ENCODE data around the gene ARMC7.
A peak's percentile ranks its signal among the peaks of the same experiment; 100 is the strongest.
"Not testable (repeated sequence)": the region's sequence is repeated elsewhere in the genome, so short reads cannot be mapped to it uniquely, and the experiment has no call there.

Gene ARMC7

DNA sequence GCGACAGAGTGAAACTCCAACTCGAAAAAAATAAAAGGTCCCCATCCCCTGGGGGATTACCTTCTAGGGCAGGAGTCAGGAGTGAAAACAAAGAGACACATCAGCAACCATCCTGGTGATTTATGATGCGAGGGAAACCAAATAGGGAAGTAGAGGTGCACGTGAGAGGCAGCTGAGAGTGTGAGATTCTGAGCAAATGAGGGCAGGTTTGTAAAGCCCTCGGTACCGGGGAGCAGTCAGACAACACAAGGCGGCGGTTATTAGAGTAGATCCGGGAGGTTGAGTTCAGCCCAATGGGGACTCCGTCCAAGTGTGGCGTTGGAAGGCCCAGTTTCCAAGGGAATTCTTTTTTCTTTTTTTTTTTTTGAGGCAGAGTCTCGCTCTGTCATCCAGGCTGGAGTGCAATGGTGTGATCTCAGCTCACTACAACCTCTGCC lies 7.4 kb upstream of the ARMC7 start:
- DNase-seq = no peak

DNA sequence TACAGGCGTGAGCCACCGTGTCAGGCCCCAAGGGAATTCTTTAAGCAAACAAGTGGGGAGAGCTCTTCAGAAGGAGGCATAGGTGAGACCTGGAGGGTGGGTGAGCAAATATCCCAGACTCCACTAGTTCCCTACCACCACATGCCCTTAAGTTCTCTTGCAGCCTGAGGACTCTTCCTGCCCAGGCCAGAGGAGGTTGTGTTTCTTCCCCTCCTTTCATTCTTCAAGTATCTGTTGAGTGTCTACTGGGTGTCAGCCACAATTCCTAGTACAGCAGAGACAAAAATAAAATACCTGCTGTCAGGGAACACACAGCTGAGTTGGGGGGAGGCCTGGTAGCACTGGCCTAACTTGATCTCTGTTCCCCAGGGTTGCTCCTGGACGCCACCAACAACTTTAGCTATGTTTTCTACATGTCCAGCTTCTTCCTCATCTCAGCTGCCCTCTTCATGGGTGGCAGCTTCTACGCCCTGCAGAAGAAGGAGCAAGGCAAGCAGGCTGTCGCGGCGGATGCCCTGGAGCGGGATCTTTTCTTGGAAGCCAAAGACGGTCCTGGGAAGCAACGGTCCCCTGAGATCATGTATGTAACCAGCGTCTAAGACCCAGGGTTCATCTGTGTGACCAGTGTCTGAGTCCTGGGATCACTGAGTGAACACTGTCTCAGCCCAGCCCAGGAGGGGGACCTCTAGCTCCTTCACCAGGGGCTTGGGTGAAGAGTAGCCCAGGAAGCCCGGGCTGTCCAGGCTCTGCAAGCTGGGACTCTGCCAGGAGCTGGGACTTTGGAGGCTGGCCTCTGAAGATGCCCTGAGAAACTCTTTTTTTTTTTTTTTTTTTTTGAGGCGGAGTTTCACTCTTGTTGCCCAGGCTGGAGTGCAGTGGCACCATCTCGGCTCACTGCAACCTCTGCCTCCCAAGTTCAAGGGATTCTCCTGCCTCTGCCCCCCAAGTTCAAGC lies 5.9 kb upstream of the ARMC7 start:
- DNase-seq = no peak

DNA sequence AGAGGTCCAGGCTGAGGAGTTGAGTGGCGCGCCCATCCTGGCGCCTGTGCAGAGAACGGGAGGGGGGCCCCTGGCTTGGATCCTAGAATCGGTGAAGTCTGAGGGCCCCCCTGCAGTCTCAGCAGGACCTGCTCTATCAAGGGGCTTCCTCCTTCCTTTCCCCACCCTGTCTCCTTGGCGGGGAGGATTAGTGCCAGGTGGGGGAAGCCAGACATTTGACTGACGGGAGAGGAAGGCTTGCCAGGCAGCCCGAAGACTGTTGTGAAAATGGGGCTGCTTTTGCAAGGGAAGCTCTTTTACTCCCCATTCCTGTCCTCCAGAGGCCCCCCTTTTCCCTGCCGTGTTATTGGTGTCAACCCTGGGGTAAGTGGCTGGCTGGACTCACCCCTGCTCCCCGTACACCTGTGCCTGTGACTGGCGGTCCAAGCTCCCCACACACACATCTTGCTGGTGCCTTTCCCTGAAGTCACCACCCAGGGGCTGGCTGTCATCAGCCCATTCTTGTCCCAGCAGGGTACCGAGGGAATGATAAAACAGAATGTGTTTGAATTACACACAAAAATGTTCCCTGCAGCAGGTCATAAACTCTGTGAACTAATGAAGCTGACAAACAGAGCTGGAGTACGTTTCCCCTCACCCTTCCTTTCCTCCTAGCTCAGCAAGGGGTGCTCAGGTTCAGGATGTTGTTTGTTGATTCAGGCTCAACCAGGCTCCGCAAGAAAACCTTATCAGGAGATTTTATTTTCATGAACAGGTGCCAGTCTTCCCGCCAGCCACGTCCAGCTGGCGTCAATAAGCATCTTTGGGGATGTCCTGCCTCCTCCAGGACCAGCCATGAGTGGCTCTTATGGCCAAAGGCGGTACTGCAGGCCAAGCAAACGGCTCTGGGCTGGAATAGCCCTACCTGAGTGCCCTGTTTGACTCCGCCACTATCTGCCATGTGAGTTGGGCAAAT lies 4.4 kb upstream of the ARMC7 start:
- peak in 1 of 5 experiments; percentile 32 for DNase-seq

DNA sequence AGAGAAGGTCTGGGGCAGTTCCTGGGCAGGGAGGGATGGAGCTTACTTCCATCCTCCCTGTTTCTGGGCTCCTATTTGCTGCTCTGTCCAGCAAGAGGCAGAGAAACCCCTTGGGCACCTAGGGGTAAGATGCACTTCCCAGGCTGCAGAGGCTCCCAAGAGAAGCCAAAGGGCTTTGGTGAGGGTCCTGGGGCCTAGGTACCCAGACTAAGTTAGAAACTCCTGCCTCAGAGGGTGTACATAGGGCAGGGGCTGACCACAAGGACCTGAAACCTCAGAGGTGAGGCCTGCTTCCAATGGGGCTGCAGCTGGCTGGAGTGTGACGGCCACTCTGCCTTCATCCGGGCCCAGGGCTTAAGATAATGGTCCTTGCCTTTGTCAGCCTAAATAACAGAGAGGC lies 1.6 kb upstream of the ARMC7 start:
- DNase-seq = no peak

DNA sequence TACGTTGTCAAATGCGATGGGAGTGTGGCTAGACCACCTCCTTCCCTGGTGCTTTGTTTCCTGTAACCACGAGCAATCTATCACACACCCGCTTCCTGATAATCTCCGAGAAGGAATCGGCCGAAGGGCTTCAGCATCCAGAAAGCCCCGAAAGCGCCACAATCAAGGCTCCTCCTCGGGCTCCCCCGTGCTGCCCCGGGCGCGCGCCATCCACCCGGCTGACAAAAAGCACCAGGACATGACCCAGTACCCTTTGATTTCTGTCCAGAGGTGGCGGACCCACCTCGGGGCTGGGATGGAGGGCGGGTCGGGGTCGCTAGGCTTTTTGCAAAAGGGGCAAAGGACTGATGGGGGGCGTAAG lies 743 bp upstream of the ARMC7 start:
- DNase-seq = no peak

DNA sequence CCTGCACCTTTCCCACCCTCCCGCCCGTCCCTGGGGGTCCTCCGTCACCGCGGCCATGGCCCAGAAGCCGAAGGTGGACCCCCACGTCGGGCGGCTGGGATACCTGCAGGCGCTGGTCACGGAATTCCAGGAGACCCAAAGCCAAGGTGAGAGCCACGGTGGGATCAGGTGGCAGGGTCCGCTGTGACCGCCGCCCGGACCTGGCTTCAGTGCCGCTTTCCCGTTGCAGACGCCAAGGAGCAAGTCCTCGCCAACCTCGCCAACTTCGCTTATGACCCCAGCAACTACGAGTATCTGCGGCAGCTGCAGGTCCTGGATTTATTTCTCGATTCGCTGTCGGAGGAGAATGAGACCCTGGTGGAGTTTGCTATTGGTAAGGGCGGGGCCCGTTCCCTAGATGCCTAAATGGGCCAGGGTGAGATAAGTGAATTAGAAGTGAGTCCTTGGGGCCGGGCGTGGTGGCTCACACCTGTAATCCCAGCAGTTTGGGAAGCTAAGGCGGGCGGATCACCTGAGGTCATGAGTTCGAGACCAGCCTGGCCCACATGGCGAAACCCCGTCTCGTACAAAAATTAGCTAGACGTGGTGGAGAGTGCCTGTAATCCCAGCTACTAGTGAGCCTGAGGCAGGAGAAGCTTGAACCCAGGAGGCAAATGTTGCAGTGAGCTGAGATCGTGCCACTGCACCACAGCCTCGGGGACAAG lies 617 bp downstream of the ARMC7 start:
- DNase-seq = peak in 1 of 5 experiments; percentile 41

DNA sequence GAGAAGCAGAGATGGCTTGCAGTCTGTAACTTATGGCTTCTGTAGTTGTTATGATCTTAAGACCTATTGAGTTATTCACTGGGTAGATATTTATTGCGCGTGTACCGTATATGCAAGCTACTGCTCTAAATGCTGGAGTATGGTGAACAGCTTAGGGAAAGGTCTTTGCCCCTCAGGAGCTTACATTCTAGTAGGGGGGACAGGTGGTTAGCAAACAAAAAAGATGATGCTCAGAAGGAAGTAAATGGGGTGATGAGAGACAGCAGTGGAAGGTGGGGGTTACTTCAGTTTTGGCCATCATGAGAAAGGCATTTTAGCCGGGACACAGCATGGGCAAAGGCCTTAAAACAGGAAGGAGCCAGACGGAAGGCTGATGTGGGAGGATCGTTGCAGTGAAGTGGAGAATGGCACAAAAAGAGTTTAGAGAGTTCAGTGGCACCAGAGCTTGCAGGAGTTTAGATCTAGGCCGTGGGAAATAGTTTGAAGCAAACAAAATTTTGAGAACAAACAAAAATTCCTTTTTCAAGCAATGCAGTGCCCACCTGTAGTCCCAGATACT lies 2.1 kb downstream of the ARMC7 start:
- no peak for DNase-seq

DNA sequence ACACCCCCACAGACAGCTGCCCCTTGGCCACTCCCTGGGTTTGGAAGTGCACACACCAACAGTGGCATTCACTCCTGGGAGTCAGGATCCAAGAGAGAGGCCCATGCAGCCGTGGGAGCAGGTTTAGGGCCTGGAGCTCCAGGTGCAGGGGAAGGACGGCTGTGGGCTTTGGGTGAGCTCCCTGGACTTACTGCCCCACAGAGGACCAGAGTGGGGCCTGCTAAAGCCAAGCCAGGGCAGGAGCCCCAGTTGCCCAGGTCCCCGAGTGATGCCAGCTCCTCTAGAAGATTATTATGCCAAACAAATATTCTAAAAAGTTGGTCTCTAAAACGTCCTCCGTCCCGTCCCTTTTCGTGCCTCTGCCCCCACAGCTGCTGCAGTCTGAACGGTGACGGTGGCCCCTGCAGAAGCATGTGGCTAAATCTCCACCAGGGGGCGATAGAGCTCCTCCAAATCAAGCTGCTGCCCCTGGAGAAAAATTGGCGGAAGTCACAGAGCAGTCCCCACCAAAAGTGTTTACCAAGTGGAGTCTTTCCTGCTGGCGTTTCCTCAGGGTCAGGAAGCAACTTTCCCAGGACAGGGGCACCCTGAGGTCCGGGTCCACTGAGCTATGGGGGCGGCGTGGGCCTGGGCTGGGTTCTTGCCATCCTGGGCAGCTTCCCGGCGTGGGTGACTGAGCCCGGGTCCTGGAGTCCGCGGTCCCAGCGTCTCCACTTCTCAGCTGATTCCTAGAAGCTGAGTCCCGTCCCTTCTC lies 4.2 kb downstream of the ARMC7 start:
- peak; percentile 60 to 90 (median 83) for DNase-seq

DNA sequence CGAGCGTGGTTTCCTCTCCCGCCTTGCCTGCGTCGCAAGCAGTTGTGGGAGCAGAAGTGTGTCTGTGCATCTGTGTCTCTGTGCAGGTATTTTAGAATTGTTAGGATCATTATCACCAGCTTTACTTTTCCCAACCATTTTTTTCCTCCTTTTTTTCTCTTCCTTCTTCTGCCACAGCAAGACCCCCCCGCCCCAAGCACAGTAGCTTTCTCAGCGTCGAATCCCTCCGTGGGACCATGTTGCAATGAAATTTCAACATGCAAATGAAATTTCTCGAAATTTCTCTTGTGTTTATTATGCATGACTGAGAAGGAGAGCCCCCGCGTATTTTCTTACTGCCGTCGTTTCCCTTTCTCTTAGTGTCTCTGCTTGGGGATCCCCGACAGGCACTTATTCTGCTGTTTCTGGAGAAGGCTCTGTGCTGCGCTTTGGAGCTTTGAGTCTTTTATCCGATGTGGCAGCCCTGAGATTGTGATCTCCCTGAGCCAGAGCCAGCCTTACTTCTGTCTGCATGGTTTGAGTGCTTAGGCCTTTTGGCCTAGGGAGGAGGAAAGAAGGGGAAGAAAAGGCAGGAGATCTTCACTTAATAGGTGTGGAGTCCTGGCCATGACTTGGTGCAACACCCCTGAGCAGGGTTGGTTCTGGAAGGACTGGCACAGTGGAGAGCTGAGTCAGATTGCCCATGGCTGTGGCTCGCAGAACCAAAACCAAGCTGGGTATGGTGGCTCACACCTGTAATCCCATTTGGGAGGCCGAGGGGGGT lies 5.0 kb downstream of the ARMC7 start:
- no peak for DNase-seq

DNA sequence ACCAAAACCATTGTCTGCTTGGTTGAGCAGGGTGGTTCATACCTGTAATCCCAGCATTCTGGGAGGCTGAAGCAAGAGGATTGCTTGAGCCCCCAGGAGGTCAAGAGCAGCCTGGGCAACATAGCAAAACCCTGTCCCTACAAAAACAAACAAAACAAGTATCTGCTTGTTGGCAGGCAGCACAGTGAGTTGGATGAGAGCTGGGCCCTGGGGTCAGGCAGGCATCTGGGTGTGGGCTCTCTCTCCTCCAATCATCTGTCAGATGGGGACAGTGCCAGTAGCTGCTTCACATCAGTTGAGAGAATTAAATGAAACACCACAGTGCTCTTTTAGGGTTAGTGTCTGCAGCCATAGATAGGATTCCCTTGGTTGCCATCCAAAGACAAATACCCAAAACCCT lies 5.8 kb downstream of the ARMC7 start:
- DNase-seq = no peak

DNA sequence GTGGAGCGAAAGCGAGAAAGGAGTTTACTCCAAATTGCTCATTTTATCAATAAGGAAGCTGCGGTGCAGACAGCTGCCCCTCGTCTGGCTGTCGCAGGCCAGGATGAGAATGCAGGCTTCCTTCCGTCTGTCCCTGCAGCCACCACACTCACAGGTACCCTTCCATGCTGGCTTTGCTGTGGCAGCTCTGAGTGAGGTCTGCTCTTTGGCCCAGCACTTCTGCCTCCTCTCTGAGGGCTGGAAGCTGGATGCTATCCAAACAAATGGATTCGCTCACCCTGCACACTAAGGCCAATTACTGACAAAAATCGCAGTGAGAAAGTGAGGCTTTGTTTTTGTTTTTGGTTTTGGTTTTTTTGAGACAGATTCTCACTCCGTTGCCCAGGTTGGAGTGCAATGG lies 7.0 kb downstream of the ARMC7 start:
- DNase-seq = no peak

DNA sequence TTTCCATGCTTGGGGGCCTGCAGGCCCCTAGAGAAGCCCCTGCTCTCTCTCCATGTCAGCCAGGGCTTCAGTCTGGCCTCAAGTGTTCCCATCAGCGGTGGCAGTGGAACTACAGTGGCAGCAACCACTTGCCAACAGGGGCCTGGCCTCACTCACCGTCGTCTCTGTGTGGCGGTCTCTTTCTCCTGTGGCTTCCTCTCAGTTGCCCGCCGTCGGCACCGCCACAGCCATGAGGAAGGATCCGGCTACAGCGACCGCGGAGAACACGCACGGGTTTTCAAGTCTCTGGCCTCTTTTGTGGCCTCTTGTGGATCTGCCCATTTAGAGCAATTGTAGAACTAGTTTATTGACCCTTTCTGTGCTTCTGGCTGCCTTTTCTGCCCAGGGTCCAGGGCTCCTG lies 8.5 kb downstream of the ARMC7 start:
- no peak for DNase-seq

DNA sequence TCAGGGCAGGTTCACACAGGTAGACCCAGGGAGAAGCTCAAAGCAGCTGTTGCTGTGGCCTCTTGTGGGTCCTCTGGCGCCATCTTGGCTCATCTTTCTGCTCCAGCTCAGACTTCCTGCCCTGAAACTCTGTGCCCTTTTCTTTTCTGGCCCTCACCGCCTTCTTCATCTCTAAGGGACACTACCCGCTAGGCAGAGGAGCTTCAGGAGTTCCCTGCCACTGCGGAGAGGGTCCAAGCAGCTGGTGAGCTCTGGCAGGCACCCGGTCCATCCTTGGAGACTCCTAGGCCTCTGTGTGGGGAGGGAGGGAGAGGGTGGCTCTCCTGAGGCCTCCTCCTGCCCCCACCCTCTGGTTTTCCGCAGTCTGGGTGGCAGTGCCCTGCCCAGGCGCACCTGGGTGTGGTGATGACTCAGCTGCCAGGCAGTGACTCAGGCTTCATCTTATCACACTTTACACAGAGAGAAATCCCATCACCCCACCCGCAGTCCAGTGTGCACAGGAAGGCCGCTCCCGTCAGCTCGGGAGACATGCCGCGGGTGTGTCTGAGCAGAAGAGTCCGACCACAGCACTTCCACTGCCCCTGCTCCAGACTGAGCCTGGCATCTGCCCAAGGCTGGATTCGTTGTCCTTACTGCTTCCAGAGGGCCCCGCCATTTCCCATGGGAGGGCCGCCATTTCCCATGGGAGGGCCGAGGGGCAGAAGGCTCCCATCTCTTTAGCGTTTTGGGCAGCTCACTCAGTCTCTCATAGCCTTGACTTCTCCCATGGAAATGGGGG lies 14.5 kb downstream of the ARMC7 start:
- peak in 2 of 5 experiments; percentile 42 to 72 for DNase-seq

DNA sequence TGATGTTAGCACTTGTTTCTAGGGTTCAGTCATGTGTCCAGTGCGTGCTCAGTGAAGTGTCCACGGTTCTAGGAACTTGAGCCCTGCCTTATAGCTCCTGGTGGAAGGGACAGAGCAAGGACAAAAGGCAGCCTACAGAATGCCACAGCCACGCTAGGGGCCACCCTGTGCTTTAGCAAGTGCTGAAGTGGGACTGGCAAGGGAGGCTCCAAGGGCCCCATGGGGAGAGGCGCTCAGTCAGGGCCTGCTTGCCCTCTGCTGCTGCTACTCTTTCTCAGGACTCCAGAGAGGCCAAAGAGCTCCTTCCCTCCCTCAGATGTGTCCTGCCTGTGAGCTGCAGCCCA lies 15.0 kb downstream of the ARMC7 start:
- no peak for DNase-seq

DNA sequence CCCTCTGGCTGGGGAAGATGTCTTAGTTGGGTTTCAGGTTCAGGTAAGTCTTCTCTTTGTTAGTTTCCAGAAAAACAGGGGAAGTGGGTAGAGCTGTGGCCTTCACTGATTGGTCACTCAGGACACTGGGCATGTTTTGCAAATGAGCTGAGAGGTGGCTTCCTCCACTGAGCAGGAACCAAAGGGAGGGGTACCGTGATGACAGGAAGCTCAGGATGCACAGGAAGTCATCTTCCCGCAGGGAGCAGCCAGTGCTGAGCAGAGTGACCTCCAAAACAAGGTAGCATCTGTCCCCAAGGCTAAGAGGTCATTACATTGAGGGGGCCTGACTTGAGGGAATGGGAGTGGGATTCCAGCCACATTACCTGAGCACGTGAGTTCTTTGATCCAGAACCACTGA lies 16.2 kb downstream of the ARMC7 start:
- DNase-seq = peak in 1 of 5 experiments; percentile 37

DNA sequence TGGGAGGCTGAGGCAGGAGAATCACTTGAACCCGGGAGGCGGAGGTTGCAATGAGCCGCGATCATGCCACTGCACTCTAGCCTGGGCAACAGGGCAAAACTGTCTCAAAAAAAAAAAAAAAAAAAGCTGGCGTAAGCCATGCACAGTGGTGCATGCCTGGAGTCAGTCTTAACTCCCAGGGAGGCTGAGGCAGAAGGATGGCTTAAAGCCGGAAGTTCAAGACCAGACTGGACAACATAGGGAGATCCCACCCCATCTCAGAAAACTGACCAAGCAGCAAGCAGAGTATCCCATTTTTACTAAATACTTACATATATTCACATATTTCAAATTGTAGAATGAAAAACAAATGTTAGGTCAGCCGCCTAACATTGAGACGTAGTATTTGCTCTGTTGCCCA lies 17.2 kb downstream of the ARMC7 start:
- no peak for DNase-seq

DNA sequence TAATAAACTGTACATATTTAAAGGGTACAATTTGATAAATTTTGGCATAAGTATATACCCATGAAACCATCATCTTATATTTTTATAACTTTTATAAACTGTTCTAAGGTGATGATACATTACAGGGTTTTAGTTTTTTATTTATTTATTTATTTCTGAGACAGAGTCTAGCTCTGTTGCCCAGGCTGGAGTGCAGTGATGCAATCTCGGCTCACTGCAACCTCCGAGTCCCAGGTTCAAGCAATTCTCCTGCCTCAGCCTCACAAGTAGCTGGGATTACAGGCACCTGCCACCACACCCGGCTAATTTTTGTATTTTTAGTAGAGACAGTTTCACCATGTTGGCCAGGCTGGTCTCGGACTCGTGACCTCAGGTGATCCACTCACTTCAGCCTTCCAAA lies 18.2 kb downstream of the ARMC7 start:
- DNase-seq = not testable (repeated sequence)

DNA sequence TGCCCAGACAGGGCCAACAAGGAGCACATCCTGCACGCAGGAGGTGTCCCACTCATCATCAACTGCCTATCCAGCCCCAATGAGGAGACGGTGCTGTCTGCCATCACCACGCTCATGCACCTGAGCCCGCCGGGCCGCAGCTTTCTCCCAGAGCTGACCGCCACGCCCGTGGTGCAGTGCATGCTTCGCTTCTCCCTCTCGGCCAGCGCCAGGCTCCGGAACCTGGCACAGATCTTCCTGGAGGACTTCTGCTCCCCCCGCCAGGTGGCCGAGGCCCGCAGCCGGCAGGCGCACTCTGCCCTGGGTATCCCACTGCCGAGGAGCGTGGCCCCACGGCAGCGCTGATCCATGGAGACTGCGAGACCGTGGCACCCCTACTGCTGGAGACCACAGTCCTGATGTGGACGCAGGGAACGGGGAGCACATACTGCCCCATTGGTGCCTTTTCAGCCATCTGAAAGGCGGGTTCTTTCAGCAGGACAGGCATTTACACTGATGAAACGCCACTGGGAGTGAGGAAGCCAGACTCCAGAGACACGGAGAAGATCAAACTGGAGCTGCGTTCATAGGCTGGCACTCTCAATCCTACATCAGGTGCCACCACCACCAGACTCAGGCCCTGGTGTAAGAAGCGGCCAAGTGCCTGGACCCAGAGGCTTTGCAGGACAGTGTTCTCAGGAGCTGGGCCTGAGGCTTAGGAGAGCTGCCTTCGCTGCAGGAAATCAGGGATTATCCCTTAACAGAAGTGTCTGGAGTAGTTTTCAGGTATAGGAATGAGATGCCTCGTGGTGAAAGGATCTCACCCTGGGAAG lies 19.1 kb downstream of the ARMC7 start:
- no peak for DNase-seq

DNA sequence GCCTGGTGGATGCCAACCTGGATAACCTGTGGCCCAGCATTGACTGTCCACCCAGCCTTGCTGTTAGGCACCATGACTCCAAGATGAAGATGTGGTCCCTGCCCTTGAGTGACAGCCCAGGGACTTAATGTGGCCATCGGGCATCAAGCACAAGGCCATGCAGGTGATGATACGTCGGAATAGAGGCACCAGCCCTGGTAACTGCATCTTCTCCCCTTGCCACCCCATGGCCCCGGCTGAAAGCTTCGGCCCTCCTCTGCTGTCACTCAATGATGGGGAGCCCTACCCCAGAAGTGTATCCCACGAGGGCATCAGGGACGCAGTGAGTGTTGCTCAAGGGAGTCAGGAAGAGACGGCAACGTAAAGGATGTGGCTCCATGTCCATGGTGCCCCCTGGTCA lies 19.8 kb downstream of the ARMC7 start:
- no peak for DNase-seq

Data from T-helper 2 cell (primary cell).